GM12878 (cell line): ENCODE data around the gene CPLX1.

Experiments used
- CTCF ChIP-seq, 3 experiments: IDR thresholded peaks in 2 of 3; conservative IDR thresholded peaks in 1 of 3; 2 replicates each; pipeline ENCODE4 v1.5.1; 2011; ENCODE audit warnings: low read depth in 3 of 3, low read length in 3 of 3, mild to moderate bottlenecking in 3 of 3, control low read depth in 2 of 3, moderate library complexity in 2 of 3, inconsistent platforms in 1 of 3, mixed read lengths in 1 of 3; ENCODE audit not compliant: control insufficient read depth in 2 of 3, insufficient read depth in 1 of 3; ENCODE audit errors: extremely low read depth in 1 of 3
- E4F1 ChIP-seq: fragments of 450-650 bp; IDR thresholded peaks from 2 replicates; pipeline ENCODE4 v1.6.1; 2018; ENCODE audit warnings: borderline replicate concordance, mild to moderate bottlenecking; ENCODE audit not compliant: partially characterized antibody
- EP300 ChIP-seq, 2 experiments: fragments of 150-350 bp in 1 of 2; IDR thresholded peaks; 2 replicates each; pipeline ENCODE4 v1.6.1; 2011 to 2012; ENCODE audit warnings: low read depth in 2 of 2, low read length in 2 of 2, borderline replicate concordance in 1 of 2, improper control_type of control experiment in 1 of 2, inconsistent platforms in 1 of 2; ENCODE audit not compliant: control insufficient read depth in 1 of 2
- NFYA ChIP-seq: IDR thresholded peaks from 2 replicates; pipeline ENCODE4 v1.6.1; 2011; ENCODE audit warnings: low read depth, mild to moderate bottlenecking, low read length, improper control_type of control experiment, borderline replicate concordance
- RAD51 ChIP-seq: fragments of 450-650 bp; IDR thresholded peaks from 2 replicates; pipeline ENCODE4 v1.6.1; 2016; ENCODE audit warnings: moderate library complexity, mild to moderate bottlenecking, inconsistent platforms
- SP1 ChIP-seq: IDR thresholded peaks from one replicate; pipeline ENCODE4 v1.6.1; 2011; ENCODE audit warnings: low read depth, low read length
- SREBF2 ChIP-seq: IDR thresholded peaks from 2 replicates; pipeline ENCODE4 v1.6.1; 2012; ENCODE audit warnings: mild to moderate bottlenecking, low read length
- USF2 ChIP-seq: IDR thresholded peaks from 2 replicates; pipeline ENCODE4 v1.6.1; 2011; ENCODE audit warnings: low read depth, low read length, improper control_type of control experiment, borderline replicate concordance
- YY1 ChIP-seq: IDR thresholded peaks from 2 replicates; pipeline ENCODE4 v1.6.1; 2011; ENCODE audit warnings: low read depth, mild to moderate bottlenecking, low read length
- ZNF207 ChIP-seq: fragments of 450-650 bp; IDR thresholded peaks from 2 replicates; pipeline ENCODE4 v1.6.1; 2014; ENCODE audit warnings: antibody characterized with exemption, mild to moderate bottlenecking, borderline replicate concordance
- ZNF622 ChIP-seq: fragments of 450-650 bp; IDR thresholded peaks from 2 replicates; pipeline ENCODE4 v1.6.1; 2017; ENCODE audit warnings: mild to moderate bottlenecking, inconsistent platforms

- TF ChIP-seq CTCF (IDR thresholded peaks at IDR 0.05 in 2 of 3, conservative IDR thresholded peaks at IDR 0.05 in 1 of 3; ENCODE audit: control insufficient read depth in 2 of 3, extremely low read depth in 1 of 3, insufficient read depth in 1 of 3, low read depth in 3 of 3, low read length in 3 of 3): no peak
- TF ChIP-seq RAD51: no peak
- TF ChIP-seq E4F1: no peak
- TF ChIP-seq SP1: no peak
- TF ChIP-seq EP300 (IDR thresholded peaks at IDR 0.05; ENCODE audit: borderline replicate concordance in 1 of 2, control insufficient read depth in 1 of 2, low read depth in 2 of 2, low read length in 2 of 2): no peak
- TF ChIP-seq YY1: no peak
- no peak for TF ChIP-seq NFYA
- TF ChIP-seq ZNF207: no peak
- no peak for TF ChIP-seq USF2
- TF ChIP-seq SREBF2: no peak
- TF ChIP-seq ZNF622: no peak
Measured at GRCh38 chr4:815464-816146, 10.3 kb downstream of the CPLX1 start.
